IMR-90 (cell line): ENCODE results near the gene PBX3. TPM values are rescaled to one million over a fixed set of nuclear protein-coding genes. Genes with fewer than 3 reads are reported as not detected.

Experiments used
- ATAC-seq: fragments of 200-7000 bp; cut with Tn5 transposase; 2 replicates; pipeline ENCODE4 v1.9.1; 2020; ENCODE audit warnings: low read depth, mild to moderate bottlenecking, moderate library complexity
- BruUV-seq: library from RNA; stranded (reverse); fragments of 400-500 nt; replicated peaks from 2 replicates; lab custom pipeline; 2021; lab: Mats Ljungman, UMichigan
- CTCF ChIA-PET: fragments of 300-600 bp; formaldehyde crosslinking; extraction: SDS; loops from one replicate; lab custom pipeline; 2021; ENCODE audit warnings: antibody characterized with exemption; lab: Yijun Ruan, JAX
- POLR2A ChIA-PET: fragments of 300-600 bp; sonication (Branson Sonifier 250); formaldehyde crosslinking; loops from one replicate; lab custom pipeline; 2022; ENCODE audit warnings: antibody characterized with exemption; ENCODE audit not compliant: unreplicated experiment; lab: Charles Lee
- DNase-seq: peaks from one replicate; pipeline ENCODE4 v3.0.0; 2013
- H2AFZ ChIP-seq: replicated peaks from 2 replicates; pipeline ENCODE3; 2013; ENCODE audit warnings: low read length, mild to moderate bottlenecking; ENCODE audit not compliant: poor library complexity
- H2AK5ac ChIP-seq: 2 replicates; pipeline ENCODE4 v1.6.1; 2013; ENCODE audit warnings: low read depth, low read length, inconsistent platforms
- H2AK9ac ChIP-seq: replicated peaks from 2 replicates; pipeline ENCODE3; 2013; ENCODE audit warnings: mild to moderate bottlenecking, low read depth, low read length, moderate library complexity; ENCODE audit not compliant: poor library complexity
- H2BK120ac ChIP-seq: 2 replicates; pipeline ENCODE4 v1.6.1; 2013; ENCODE audit warnings: low read depth, low read length, inconsistent platforms
- H2BK15ac ChIP-seq: 3 replicates; pipeline ENCODE4 v1.6.1; 2013; ENCODE audit warnings: low read depth, low read length, inconsistent platforms
- H2BK20ac ChIP-seq: 2 replicates; pipeline ENCODE4 v1.6.1; 2013; ENCODE audit warnings: low read depth, mild to moderate bottlenecking, inconsistent platforms, low read length, moderate library complexity
- H2BK5ac ChIP-seq: 2 replicates; pipeline ENCODE4 v1.6.1; 2013; ENCODE audit warnings: mild to moderate bottlenecking, low read depth, low read length, inconsistent platforms; ENCODE audit not compliant: poor library complexity, severe bottlenecking
- H3K14ac ChIP-seq: replicated peaks from 2 replicates; pipeline ENCODE4 v1.6.1; 2013; ENCODE audit warnings: low read depth, low read length, inconsistent platforms
- H3K18ac ChIP-seq: 2 replicates; pipeline ENCODE4 v1.6.1; 2013; ENCODE audit warnings: low read depth, low read length, control low read depth
- H3K23ac ChIP-seq: 2 replicates; pipeline ENCODE4 v1.6.1; 2013; ENCODE audit warnings: low read depth, low read length, inconsistent platforms
- H3K27ac ChIP-seq: 2 replicates; pipeline ENCODE4 v1.5.1; 2013; ENCODE audit warnings: mild to moderate bottlenecking, control low read depth, low read length; ENCODE audit not compliant: insufficient read depth
- H3K27me3 ChIP-seq: 2 replicates; pipeline ENCODE4 v1.6.1; 2013; ENCODE audit warnings: low read length; ENCODE audit not compliant: control insufficient read depth, insufficient read depth
- H3K36me3 ChIP-seq: 2 replicates; pipeline ENCODE4 v1.6.1; 2013; ENCODE audit warnings: low read length, mixed read lengths; ENCODE audit not compliant: control insufficient read depth, insufficient read depth
- H3K4ac ChIP-seq: 2 replicates; pipeline ENCODE4 v1.6.1; 2013; ENCODE audit warnings: low read depth, low read length, inconsistent platforms
- H3K4me1 ChIP-seq: 2 replicates; pipeline ENCODE4 v1.6.1; 2013; ENCODE audit warnings: low read length, mixed read lengths; ENCODE audit not compliant: control insufficient read depth, insufficient read depth
- H3K4me2 ChIP-seq: 2 replicates; pipeline ENCODE4 v1.6.1; 2013; ENCODE audit warnings: low read depth, mild to moderate bottlenecking, control low read depth, low read length, moderate library complexity
- H3K4me3 ChIP-seq: 2 replicates; pipeline ENCODE4 v1.5.1; 2013; ENCODE audit warnings: low read depth, mild to moderate bottlenecking, control low read depth, low read length, moderate library complexity; ENCODE audit not compliant: insufficient read depth
- H3K56ac ChIP-seq: 2 replicates; pipeline ENCODE4 v1.6.1; 2013; ENCODE audit warnings: low read length, inconsistent platforms; ENCODE audit not compliant: insufficient read depth; ENCODE audit errors: extremely low read depth
- H3K79me1 ChIP-seq, 2 experiments: 2 replicates each; pipeline ENCODE4 v1.6.1; 2013; ENCODE audit warnings: low read length in 2 of 2, inconsistent platforms in 1 of 2, low read depth in 1 of 2
- H3K9ac ChIP-seq: 2 replicates; pipeline ENCODE4 v1.6.1; 2013; ENCODE audit warnings: low read depth, low read length, control low read depth
- H3K9me1 ChIP-seq: 2 replicates; pipeline ENCODE4 v1.6.1; 2013; ENCODE audit warnings: low read length, inconsistent platforms; ENCODE audit not compliant: insufficient read depth
- H3K9me3 ChIP-seq: 2 replicates; pipeline ENCODE4 v1.6.1; 2013; ENCODE audit warnings: low read length; ENCODE audit not compliant: control insufficient read depth, insufficient read depth
- H4K20me1 ChIP-seq: 2 replicates; pipeline ENCODE4 v1.6.1; 2013; ENCODE audit warnings: low read length, inconsistent platforms; ENCODE audit not compliant: insufficient read depth
- H4K5ac ChIP-seq: 2 replicates; pipeline ENCODE4 v1.6.1; 2013; ENCODE audit warnings: mild to moderate bottlenecking, low read depth, low read length, control low read depth
- H4K8ac ChIP-seq, 2 experiments: 2 replicates each; pipeline ENCODE4 v1.6.1; 2013; ENCODE audit warnings: low read depth in 2 of 2, low read length in 2 of 2, control low read depth in 1 of 2, inconsistent platforms in 1 of 2
- H4K91ac ChIP-seq: 2 replicates; pipeline ENCODE4 v1.6.1; 2013; ENCODE audit warnings: low read depth, low read length, inconsistent platforms; ENCODE audit not compliant: insufficient read depth
- BHLHE40 ChIP-seq: fragments of 150-350 bp; IDR thresholded peaks from 2 replicates; pipeline ENCODE4 v1.6.1; 2016; ENCODE audit warnings: mild to moderate bottlenecking, low read depth, low read length
- CEBPB ChIP-seq: IDR thresholded peaks from 2 replicates; pipeline ENCODE4 v1.6.1; 2012; ENCODE audit warnings: low read depth, low read length, improper control_type of control experiment
- CHD1 ChIP-seq: IDR thresholded peaks from 2 replicates; pipeline ENCODE4 v1.6.1; 2012; ENCODE audit warnings: low read depth, low read length, improper control_type of control experiment
- CTCF ChIP-seq: conservative IDR thresholded peaks from 2 replicates; pipeline ENCODE4 v1.5.1; 2012; ENCODE audit warnings: mild to moderate bottlenecking, low read depth, low read length, improper control_type of control experiment
- ELK1 ChIP-seq: fragments of 150-350 bp; IDR thresholded peaks from 2 replicates; pipeline ENCODE4 v1.6.1; 2016; ENCODE audit warnings: low read depth, mild to moderate bottlenecking, low read length, moderate library complexity, borderline replicate concordance
- FOS ChIP-seq: fragments of 150-350 bp; IDR thresholded peaks from 2 replicates; pipeline ENCODE4 v1.6.1; 2016; ENCODE audit warnings: low read depth, low read length
- MAFK ChIP-seq: IDR thresholded peaks from 2 replicates; pipeline ENCODE4 v1.6.1; 2012; ENCODE audit warnings: low read depth, low read length, improper control_type of control experiment
- MAZ ChIP-seq: IDR thresholded peaks from 2 replicates; pipeline ENCODE4 v1.6.1; 2012; ENCODE audit warnings: low read depth, mild to moderate bottlenecking, low read length, improper control_type of control experiment, moderate library complexity, borderline replicate concordance
- NFE2L2 ChIP-seq: fragments of 150-350 bp; IDR thresholded peaks from 2 replicates; pipeline ENCODE4 v1.6.1; 2016; ENCODE audit warnings: low read depth, mild to moderate bottlenecking, low read length
- RAD21 ChIP-seq: IDR thresholded peaks from 2 replicates; pipeline ENCODE4 v1.6.1; 2012; ENCODE audit warnings: low read length, improper control_type of control experiment
- RCOR1 ChIP-seq: IDR thresholded peaks from 2 replicates; pipeline ENCODE4 v1.6.1; 2012; ENCODE audit warnings: mild to moderate bottlenecking, low read length, improper control_type of control experiment; ENCODE audit not compliant: insufficient replicate concordance
- SMC3 ChIP-seq: fragments of 150-350 bp; IDR thresholded peaks from 2 replicates; pipeline ENCODE4 v1.6.1; 2016; ENCODE audit warnings: low read depth, mild to moderate bottlenecking, antibody characterized with exemption, low read length, moderate library complexity
- USF2 ChIP-seq: fragments of 150-350 bp; IDR thresholded peaks from 2 replicates; pipeline ENCODE4 v1.6.1; 2017; ENCODE audit warnings: mild to moderate bottlenecking, antibody characterized with exemption, low read length, low read depth
- WGBS, 2 experiments: methylation state at CpG; one replicate each; pipeline versions ENCODE4 v1.1.5 to v1.1.7; 2013; ENCODE audit warnings: missing lambda C conversion rate in 2 of 2; ENCODE audit not compliant: insufficient read length in 1 of 2; ENCODE audit errors: extremely low coverage in 2 of 2; 5-methylcytosine and 5-hydroxymethylcytosine counted together
- dilution Hi-C: fragments of 300-500 bp; cut with HindIII; formaldehyde crosslinking; loops from one replicate; pipeline ENCODE4 v1.14.3; 2018; ENCODE audit warnings: low sequenced_read_pairs; ENCODE audit not compliant: unreplicated experiment
- in situ Hi-C: fragments of 300-500 bp; cut with MboI; formaldehyde crosslinking; loops from 3 replicates; pipeline ENCODE4 v1.14.3; 2019; ENCODE audit warnings: low sequenced_read_pairs, inconsistent platforms, mixed read lengths
- intact Hi-C: fragments of 100-400 bp; cut with micrococcal nuclease; formaldehyde crosslinking; loops from 2 replicates; pipeline ENCODE4 v1.10.0; 2022
- polyA plus RNA-seq, 3 experiments: library from polyadenylated mRNA; depleted of rRNA; stranded (reverse); fragments of >200 nt; gene quantifications; 2 replicates each; pipeline ENCODE4 v1.2.3, GENCODE V29; 2012; ENCODE audit warnings: low replicate concordance in 1 of 3
- total RNA-seq: library from RNA; depleted of rRNA; stranded (reverse); fragments of >200 nt; gene quantifications from 2 replicates; pipeline ENCODE4 v1.2.3, GENCODE V29; 2012

PBX3 gene
- total and polyA plus RNA-seq, 2 of the 4 experiments (the other 2 are of a cell fraction) = 12.0 to 15.6 TPM

GRCh38 chr9:125852386-125852785 lies 105.2 kb downstream of the PBX3 start:
- H3K27me3 ChIP-seq = no peaks in the 10 kb centered on the region
- no peak overlapping the region for H3K23ac ChIP-seq
- no peak overlapping the region for H3K4ac ChIP-seq
- no peak overlapping the region for H4K5ac ChIP-seq
- H2AFZ ChIP-seq = no peak overlapping the region
- POLR2A ChIA-PET = no interaction called here
- no peak overlapping the region for H3K27ac ChIP-seq
- 0 out of 2 replicates have a peak, but pooled peaks cover 4% of the 10 kb centered on the region for H3K9me1 ChIP-seq
- intact Hi-C loops = no loop called here
- H4K8ac ChIP-seq = 0 out of 4 replicates have a peak overlapping the region, but pooled peaks of 1 of the 2 experiments have one; percentile 16
- no peak overlapping the region for H3K9ac ChIP-seq
- no peak overlapping the region for H2BK120ac ChIP-seq
- no TSS peak for BruUV-seq
- peaks cover 26 to 35% of the 10 kb centered on the region in 2 experiments for H3K79me1 ChIP-seq
- H3K36me3 ChIP-seq = no peaks in the 10 kb centered on the region
- H3K4me3 ChIP-seq = no peak overlapping the region
- H2BK20ac ChIP-seq = no peak overlapping the region
- no peak overlapping the region for H3K18ac ChIP-seq
- no peaks in the 10 kb centered on the region for H3K9me3 ChIP-seq
- dilution Hi-C loops = no loop called here
- no peak overlapping the region for H2AK5ac ChIP-seq
- no peak overlapping the region for H3K14ac ChIP-seq
- H3K56ac ChIP-seq = no peak overlapping the region
- H3K4me1 ChIP-seq = peaks cover 3% of the 10 kb centered on the region; the same call in 1 of the 2 replicates
- WGBS, 2 experiments = no CpG with 5 or more reads among the region's 2 CpGs
- H2BK5ac ChIP-seq = no peak overlapping the region
- no peak overlapping the region for H2AK9ac ChIP-seq
- TF ChIP-seq CHD1 (no peak), SMC3 (no peak), CEBPB (no peak), MAZ (no peak), ELK1 (no peak), USF2 (no peak), FOS (no peak), MAFK (no peak), RCOR1 (no peak), RAD21 (no peak), CTCF (no peak), BHLHE40 (no peak), NFE2L2 (no peak)
- DNase-seq = no peak
- H2BK15ac ChIP-seq = no peak overlapping the region
- in situ Hi-C loops = no loop called here
- H4K20me1 ChIP-seq = no peaks in the 10 kb centered on the region; the same call in 1 of the 2 replicates
- CTCF ChIA-PET = no interaction called here
- H4K91ac ChIP-seq = no peak overlapping the region
- no peak for ATAC-seq
- H3K4me2 ChIP-seq = no peak overlapping the region
